Measurements from ENCODE around the gene CLEC9A. TPM values are rescaled to one million over a fixed set of nuclear protein-coding genes. Genes with fewer than 3 reads are reported as not detected.

CLEC9A gene
- total and polyA plus RNA-seq, 9 of the 15 experiments (the other 6 are each of a cell fraction or from before 2014, with no cell fraction given) = not detected

- Histone ChIP-seq H3K4me3 (no peak overlapping the region), H3K9me1 (ENCODE audit: control insufficient read depth, insufficient read depth, low read length) (no peaks in the 10 kb centered on the region), H4K20me1 (replicated peaks; ENCODE audit: control insufficient read depth, insufficient read depth, low read length) (no peaks in the 10 kb centered on the region), H3K4me2 (ENCODE audit: insufficient read depth, low read length) (no peak overlapping the region), H3K9ac (ENCODE audit: insufficient read depth in 1 of 2, low read depth in 2 of 2, low read length in 2 of 2) (no peak overlapping the region), H3K36me3 (ENCODE audit: control insufficient read depth, insufficient read depth, low read length) (no peaks in the 10 kb centered on the region), H3K27ac (ENCODE audit: extremely low read depth, low read depth, low read length) (no peak overlapping the region), H3K4me1 (replicated peaks in 1 of 2; ENCODE audit: control insufficient read depth in 2 of 2, insufficient read depth in 2 of 2, low read length in 2 of 2) (no peaks in the 10 kb centered on the region), H3K9me3 (replicated peaks; ENCODE audit: control insufficient read depth, insufficient read depth, low read depth, low read length) (no peaks in the 10 kb centered on the region), H3K79me2 (ENCODE audit: control insufficient read depth, insufficient read depth, low read length) (no peaks in the 10 kb centered on the region), H3K27me3 (ENCODE audit: control insufficient read depth in 2 of 2, insufficient read depth in 2 of 2, low read length in 2 of 2) (no peaks in the 10 kb centered on the region; a peak in 2 of 5 replicates), H2AFZ (ENCODE audit: low read depth, low read length) (no peak overlapping the region)
- DNase-seq (ENCODE audit: extremely low read depth in 1 of 4, low spot score in 3 of 4) (no peak), FAIRE-seq (no peak), ATAC-seq (no peak)
- intact Hi-C loops (cut with micrococcal nuclease) = no loop called here
- POLR2A ChIA-PET = interaction anchor here (1.1 to 1.3 kb wide), 3 partner anchors 13 to 25 kb away, joined by 3 to 4 read pairs (median 3); no protein-coding TSS in a partner anchor
- in situ Hi-C loops (cut with MboI) = no loop called here
- 0% methylated on average over 3 of the region's 3 CpGs for WGBS (ENCODE audit: insufficient coverage, low coverage, missing lambda C conversion rate)
- CTCF ChIA-PET (ENCODE audit: low intra/inter-chr PET ratio) = no interaction called here
- no TSS peak for BruUV-seq (replicated peaks)
- TF ChIP-seq ZNF133 (CRISPR knock-in tag; IDR thresholded peaks at IDR 0.05) (no peak), GTF3C2 (IDR thresholded peaks at IDR 0.05; ENCODE audit: borderline replicate concordance, extremely low read depth, insufficient read length) (no peak), SPI1 (IDR thresholded peaks at IDR 0.05; ENCODE audit: borderline replicate concordance, low read depth, low read length) (no peak), SMARCC2 (IDR thresholded peaks at IDR 0.05; ENCODE audit: low read depth) (no peak), MTA1 (IDR thresholded peaks at IDR 0.05; ENCODE audit: borderline replicate concordance) (no peak), ILF3 (IDR thresholded peaks at IDR 0.05; ENCODE audit: borderline replicate concordance) (no peak), ZNF696 (CRISPR knock-in tag; conservative IDR thresholded peaks at IDR 0.05) (no peak), NR1H2 (CRISPR knock-in tag; IDR thresholded peaks at IDR 0.05) (no peak), TRIM28 (IDR thresholded peaks at IDR 0.05) (no peak), STAT5A (IDR thresholded peaks at IDR 0.05; ENCODE audit: borderline replicate concordance, low read length) (no peak)
Observed at GRCh38 chr12:10067942-10068341, 37.5 kb downstream of the CLEC9A start.
